NB4 (cell line): ENCODE results near the gene SAMMSON.

ENCODE experiments used
- CTCF ChIP-seq: IDR thresholded peaks from one replicate; pipeline ENCODE4 v1.5.1; 2012; ENCODE audit warnings: low read depth, low read length
- POLR2A ChIP-seq: IDR thresholded peaks from 2 replicates; pipeline ENCODE4 v1.6.1; 2011; ENCODE audit warnings: mild to moderate bottlenecking; ENCODE audit not compliant: insufficient read length; ENCODE audit errors: extremely low read depth

GRCh38 chr3:70095260-70095659, 95.7 kb downstream of the SAMMSON start:
- TF ChIP-seq CTCF = no peak
- TF ChIP-seq POLR2A = no peak
